PC-9 (cell line): ENCODE results near the gene PLEKHA7.

Source experiments
- EZH2 ChIP-seq: fragments of 200-600 bp; sonication (generic); IDR thresholded peaks from 2 replicates; pipeline ENCODE4 v1.8.0; 2017; ENCODE audit warnings: antibody characterized with exemption, low read depth
- TF ChIP-seq, protein P1 (sequence below): fragments of 200-600 bp; sonication (generic); conservative IDR thresholded peaks from 2 replicates; pipeline ENCODE4 v1.6.1; 2017; ENCODE audit warnings: mixed run types, antibody characterized with exemption, mild to moderate bottlenecking, moderate library complexity

DNA sequence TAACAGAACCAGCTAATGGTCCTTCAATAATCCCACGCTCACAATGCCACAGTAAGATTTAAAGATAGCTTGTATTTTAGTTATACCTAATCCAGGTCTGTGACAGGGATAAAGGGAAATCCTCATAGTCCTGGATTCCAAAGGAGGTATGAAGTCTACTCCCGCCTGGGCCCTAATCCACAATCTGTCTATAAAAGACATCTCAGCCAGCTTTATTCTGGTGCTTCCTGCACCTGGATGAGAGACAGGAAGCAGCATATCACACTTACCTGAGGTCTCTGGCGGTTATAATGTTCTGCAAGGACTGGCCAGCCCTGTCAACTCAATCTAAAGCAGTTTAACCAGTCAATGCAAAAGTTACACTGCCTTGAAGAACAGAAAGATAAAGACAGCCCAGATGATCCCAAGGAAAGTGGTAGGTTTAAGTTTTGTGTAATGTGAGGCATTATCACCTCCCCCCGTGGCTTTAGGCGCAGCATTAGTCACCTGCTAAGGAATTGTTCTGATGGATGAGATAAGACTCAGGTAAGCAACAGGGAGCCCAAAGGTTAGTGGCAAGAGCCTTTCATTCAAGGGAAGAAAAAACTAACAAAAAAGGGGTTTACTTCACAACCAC lies 57.6 kb downstream of the PLEKHA7 start:
- TF ChIP-seq, protein P1, sequence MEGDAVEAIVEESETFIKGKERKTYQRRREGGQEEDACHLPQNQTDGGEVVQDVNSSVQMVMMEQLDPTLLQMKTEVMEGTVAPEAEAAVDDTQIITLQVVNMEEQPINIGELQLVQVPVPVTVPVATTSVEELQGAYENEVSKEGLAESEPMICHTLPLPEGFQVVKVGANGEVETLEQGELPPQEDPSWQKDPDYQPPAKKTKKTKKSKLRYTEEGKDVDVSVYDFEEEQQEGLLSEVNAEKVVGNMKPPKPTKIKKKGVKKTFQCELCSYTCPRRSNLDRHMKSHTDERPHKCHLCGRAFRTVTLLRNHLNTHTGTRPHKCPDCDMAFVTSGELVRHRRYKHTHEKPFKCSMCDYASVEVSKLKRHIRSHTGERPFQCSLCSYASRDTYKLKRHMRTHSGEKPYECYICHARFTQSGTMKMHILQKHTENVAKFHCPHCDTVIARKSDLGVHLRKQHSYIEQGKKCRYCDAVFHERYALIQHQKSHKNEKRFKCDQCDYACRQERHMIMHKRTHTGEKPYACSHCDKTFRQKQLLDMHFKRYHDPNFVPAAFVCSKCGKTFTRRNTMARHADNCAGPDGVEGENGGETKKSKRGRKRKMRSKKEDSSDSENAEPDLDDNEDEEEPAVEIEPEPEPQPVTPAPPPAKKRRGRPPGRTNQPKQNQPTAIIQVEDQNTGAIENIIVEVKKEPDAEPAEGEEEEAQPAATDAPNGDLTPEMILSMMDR, result no peak
- TF ChIP-seq EZH2, result no peak
